Fibroblast of skin of abdomen (primary cell): ENCODE measurements around the gene ARHGAP9. TPM values are rescaled to one million over a fixed set of nuclear protein-coding genes. Genes with fewer than 3 reads are reported as not detected.
"Not testable (repeated sequence)": the region's sequence is repeated elsewhere in the genome, so short reads cannot be mapped to it uniquely, and the experiment has no call there.

ENCODE experiments used
- DNase-seq: peaks from one replicate; pipeline ENCODE4 v3.0.0-alpha.2; 2013
- polyA plus RNA-seq, 2 experiments: library from polyadenylated mRNA; unstranded; fragments of 120-200 nt; gene quantifications; one replicate each; pipeline ENCODE4 v1.2.1, GENCODE V29; 2013; ENCODE audit not compliant: insufficient read length in 2 of 2

The ARHGAP9 gene
- polyA plus RNA-seq (2013, experiment 1 of 2; ENCODE audit: insufficient read length): 0.63 TPM
- 0.97 TPM for polyA plus RNA-seq (2013, experiment 2 of 2; ENCODE audit: insufficient read length)

DNA sequence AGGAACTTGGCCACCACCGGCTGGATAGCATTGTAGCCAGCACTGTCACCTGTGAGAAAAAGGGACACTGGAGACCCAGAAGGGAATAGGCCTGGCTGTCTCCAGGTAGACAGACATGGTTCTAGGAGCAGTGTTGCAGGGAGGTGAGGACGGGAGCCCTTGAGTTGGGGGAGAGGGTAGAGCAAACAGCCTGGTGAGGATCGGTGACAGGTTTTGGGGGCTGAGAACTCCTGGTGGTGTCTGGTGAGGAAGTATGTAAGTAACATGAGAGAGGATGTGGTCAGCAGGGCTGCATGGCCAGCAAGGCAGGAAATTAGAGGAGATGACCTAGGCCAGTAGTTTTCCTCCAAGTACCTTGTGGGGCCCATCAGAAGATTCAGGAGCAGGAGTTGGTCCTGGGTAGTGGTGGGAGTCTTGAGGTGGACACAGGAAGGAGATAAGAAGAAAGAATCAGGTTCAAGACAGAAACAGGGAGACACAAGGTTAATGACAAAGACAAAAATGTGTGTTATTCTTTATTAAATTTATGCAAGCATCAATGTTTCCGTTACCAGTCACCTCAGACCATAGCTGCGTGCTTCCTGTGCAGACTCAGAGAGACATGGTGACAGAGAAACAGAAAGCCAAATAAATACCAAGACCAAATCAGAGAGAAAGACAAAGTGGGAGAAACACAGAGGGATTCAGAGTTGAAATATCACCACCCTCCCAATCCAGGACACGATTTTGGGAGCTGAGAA lies at the start of gene ARHGAP9:
Gene ARHGAP9 (minus strand): TSS at position 491 of the 740 bp plus-strand sequence. CDS start 460 bp downstream, at position 31.
- no peak for DNase-seq

- no peak for DNase-seq
These were observed 49.3 kb upstream of the ARHGAP9 start for GRCh38 chr12:57528831-57529555.

DNA sequence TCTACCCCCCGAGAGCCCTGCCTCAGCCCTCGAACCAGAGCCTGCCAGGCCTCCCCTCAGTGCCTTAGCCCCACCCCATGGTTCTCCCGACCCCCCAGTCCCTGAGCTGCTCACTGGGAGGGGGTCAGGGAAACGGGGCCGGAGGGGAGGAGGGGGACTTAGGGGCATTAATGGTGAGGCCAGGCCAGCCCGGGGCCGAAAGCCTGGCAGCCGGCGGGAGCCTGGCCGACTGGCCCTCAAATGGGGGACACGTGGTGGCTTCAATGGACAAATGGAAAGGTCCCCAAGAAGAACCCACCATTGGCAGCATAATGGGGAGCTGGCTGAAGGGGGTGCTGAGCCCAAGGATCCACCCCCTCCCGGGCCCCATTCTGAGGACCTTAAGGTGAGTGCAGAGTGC lies 48.5 kb upstream of the ARHGAP9 start:
- DNase-seq: no peak

- DNase-seq: no peak
These were observed 47.5 kb upstream of the ARHGAP9 start for GRCh38 chr12:57527184-57527583.

DNA sequence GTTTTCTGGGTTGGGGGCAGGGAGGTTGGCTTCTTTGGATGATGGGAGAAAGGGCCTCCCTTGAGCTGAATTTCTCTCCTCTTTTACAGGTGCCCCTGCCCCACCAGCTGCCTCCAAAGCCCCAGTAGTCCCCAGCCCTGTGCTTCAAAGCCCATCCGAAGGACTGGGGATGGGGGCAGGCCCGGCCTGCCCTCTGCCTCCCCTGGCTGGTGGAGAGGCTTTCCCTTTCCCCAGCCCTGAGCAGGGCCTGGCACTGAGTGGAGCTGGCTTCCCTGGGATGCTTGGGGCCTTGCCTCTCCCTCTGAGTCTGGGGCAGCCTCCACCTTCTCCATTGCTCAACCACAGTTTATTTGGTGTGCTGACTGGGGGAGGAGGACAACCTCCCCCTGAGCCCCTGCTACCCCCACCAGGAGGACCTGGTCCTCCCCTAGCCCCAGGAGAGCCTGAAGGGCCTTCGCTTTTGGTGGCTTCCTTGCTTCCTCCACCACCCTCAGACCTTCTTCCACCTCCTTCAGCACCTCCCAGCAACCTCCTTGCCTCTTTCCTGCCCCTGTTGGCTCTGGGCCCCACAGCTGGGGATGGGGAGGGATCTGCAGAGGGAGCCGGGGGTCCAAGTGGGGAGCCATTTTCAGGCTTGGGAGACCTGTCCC lies 46.9 kb upstream of the ARHGAP9 start:
- DNase-seq: no peak

DNA sequence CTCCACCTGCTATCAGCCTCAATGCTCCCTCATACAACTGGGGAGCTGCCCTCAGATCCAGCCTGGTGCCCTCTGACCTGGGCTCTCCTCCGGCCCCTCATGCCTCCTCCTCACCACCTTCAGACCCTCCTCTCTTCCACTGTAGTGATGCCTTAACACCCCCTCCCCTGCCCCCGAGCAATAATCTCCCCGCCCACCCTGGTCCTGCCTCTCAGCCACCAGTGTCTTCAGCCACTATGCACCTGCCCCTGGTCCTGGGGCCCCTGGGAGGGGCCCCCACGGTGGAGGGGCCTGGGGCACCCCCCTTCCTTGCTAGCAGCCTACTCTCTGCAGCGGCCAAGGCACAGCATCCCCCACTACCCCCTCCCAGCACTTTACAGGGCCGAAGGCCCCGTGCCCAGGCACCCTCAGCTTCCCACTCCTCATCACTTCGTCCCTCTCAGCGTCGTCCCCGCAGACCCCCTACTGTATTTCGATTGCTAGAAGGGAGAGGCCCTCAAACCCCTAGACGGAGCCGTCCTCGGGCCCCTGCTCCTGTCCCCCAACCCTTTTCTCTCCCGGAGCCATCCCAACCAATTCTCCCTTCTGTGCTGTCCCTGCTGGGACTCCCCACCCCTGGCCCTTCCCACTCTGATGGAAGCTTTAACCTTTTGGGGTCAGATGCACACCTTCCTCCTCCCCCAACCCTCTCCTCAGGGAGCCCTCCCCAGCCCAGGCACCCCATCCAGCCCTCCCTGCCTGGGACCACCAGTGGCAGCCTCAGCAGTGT lies 46.1 kb upstream of the ARHGAP9 start:
- no peak for DNase-seq

GRCh38 chr12:57524814-57525614 lies 45.3 kb upstream of the ARHGAP9 start:
- DNase-seq: no peak

- DNase-seq: no peak
These were observed 44.3 kb upstream of the ARHGAP9 start for GRCh38 chr12:57523706-57524614.

GRCh38 chr12:57522887-57523705 lies 43.4 kb upstream of the ARHGAP9 start:
- DNase-seq: peak; percentile 61

- peak; percentile 97 for DNase-seq
These were observed 42.6 kb upstream of the ARHGAP9 start, which contains the start of gene MBD6 for GRCh38 chr12:57522011-57522886. Gene MBD6 (plus strand): TSS chr12:57522824. CDS start chr12:57524304, 1,480 bp downstream.

- peak; percentile 75 for DNase-seq
These were observed 41.9 kb upstream of the ARHGAP9 start for GRCh38 chr12:57521525-57522010.

- peak; percentile 99 for DNase-seq
These were observed 40.6 kb upstream of the ARHGAP9 start, which contains the start of gene DDIT3 for GRCh38 chr12:57520053-57520818. Gene DDIT3 (minus strand): TSS chr12:57520514. CDS start chr12:57517406, 3,108 bp downstream.

DNA sequence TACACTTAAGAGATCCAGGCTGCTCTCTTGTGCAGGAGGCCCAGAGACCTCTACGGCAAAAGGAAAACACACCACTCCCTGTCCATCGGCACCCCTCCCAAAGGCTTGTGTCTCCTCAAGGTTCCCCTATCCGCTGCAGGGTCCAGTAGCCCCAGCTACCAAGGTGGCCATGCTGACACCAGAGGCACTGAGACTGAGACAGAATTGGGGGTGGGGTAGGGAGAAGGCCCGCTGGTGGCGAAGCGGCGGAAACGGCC lies 40.1 kb upstream of the ARHGAP9 start:
- peak; percentile 27 for DNase-seq

DNA sequence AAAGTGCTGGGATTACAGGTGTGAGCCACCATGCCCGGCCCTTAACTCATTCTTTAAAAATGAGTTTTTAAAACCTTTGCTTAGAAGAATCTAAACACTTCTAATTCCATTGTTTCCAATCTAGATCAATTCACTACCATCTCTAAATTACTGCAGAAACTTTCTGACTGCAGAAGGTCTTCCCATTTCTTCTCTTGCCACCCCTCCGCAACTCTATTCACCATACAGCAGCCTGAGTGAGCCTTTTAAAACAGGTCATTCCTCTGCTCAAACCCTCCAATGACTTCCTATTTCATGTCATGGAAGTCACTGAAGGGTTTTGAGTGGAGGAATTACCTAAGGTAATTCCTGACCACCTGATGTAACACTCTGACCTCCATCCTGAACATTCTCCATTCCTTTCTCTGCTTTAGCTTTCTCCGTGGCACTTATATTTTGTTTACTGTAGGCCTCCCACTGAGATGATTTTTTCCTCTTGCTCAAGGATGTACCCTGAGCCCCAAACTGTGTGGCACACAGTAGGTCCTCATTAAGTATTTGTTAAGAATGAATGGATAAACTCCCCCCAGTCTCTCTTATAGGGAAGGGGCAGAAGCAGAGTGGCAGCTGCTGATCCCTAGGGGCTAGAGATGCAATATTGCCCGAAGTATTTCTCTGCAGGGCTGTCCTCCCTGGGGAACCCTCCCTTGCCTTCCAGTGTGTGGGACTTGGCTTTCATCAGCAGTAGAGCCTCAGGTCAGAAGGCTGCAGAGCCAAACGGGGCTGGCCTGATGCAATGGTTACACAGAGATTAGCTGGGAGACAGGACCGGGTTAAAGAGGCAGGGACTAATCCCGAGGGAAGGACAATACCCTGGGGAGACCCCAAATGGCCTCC lies 39.5 kb upstream of the ARHGAP9 start:
- DNase-seq: peak; percentile 47

DNA sequence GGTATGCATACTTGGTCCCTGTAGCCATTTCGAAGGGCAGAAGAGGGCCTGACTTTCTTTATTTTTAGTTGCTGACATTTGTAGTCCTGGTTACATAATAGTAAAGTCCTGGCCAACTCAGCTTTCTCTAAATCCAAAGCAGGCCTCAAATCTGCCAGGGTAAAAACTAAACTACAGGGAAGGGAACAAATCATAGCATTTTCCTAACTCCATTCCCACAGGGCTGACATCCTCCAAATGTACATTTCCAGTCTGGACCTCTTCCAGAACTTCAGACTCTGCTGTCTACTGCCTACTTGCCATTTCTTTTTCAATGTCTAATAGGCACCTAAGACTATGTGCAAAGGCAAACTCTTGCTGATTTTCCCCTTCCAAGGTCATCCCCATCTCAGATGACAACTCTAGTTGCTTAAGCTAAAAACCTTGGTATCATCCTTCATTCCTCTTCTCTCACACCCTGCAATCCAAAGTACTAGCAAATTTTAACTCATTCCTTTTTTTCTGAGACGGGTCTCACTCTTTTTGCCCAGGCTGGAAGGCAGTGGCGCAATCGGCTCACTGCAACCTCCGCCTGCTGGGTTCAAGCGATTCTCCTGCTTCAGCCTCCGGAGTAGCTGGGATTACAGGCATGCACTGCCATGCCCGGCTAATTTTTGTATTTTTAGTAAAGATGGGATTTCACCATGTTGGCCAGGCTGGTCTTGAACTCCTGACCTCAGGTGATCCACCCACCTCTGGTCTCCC lies 38.7 kb upstream of the ARHGAP9 start:
- no peak for DNase-seq

GRCh38 chr12:57517718-57518117 lies 38.1 kb upstream of the ARHGAP9 start:
- DNase-seq: not testable (repeated sequence)
